IPS-18c (cell line): ENCODE measurements around the gene OLFM1.

ENCODE experiments used
- H3K4me3 ChIP-seq: 2 replicates; pipeline ENCODE4 v1.7.0; 2013; ENCODE audit warnings: low read depth, mild to moderate bottlenecking, low read length, moderate library complexity; ENCODE audit not compliant: insufficient read depth
- H3K9me3 ChIP-seq: one replicate; pipeline ENCODE4 v1.6.1; 2013; ENCODE audit warnings: mild to moderate bottlenecking, low read length, moderate library complexity; ENCODE audit not compliant: control insufficient read depth, insufficient read depth

The OLFM1 gene

DNA sequence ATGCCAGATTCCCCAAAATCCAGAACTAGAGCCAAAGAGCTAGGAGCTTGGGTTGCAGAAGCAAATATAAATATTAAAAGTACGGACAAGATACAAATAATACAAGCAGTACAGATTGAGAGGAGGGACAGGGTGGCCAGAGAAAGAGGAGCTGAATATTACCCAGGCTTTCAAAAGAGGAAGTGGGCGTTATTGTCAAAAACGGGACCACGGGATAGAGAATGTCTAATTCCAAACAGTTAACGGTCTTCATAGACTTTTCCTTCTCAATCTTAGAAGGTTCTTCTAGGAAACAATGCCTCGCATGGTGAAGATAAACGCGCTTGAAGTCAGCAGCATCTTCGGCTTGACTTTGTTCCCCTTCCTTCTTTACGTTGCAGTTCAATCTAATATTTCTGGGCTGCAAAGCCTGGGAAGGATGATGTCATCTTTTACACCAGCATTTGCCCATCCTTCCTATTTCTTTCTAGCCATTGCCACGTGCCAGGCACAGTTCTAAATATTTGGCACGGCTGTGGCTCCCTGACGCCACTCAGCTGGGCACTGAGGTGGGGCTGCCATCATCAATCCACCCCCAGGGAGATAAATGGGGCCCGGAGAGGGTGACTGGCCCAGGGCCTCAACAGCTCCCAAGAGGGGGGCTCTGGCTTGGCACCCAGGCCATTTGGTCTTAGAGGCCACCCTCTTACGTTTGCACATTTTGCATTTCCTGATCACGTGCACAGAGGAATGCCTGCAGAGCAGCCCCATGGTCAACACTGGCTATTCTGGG, 16.3 kb upstream of the OLFM1 start:
- no peak overlapping the region for H3K4me3 ChIP-seq
- H3K9me3 ChIP-seq: peaks cover 6% of the 10 kb centered on the region

DNA sequence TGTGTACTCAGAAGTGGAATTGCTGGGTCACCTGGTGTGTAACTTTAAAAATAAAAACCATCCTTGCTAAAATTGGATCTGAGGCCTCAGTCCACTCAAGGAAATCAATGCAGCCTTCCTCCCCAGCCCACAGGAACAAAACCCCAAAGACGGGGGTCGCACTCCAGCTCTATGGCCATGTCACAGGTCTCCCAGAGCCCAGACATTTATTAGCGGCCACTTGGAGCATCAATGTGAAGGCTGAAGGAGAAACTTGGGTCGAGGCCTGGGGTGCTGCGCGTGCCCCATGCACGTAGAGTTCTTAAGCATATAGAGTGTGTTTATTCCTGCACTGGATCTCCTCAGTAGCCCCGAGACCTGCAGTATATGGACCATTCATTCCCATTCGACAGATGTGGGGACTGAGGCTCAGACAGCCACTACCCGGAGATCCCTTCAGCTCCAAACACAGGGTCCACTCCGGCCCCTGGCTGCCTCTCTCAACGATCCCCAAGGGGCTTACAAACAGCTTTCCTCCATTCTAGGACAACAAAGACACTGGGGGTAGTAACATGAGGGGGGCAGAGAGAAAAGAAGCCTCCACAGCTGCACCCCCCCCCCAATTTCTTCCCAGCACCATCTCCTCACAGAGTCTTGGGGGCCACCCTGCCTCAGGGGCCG, 14.3 kb upstream of the OLFM1 start:
- Histone ChIP-seq H3K4me3 (no peak overlapping the region), H3K9me3 (peaks cover 3% of the 10 kb centered on the region)

DNA sequence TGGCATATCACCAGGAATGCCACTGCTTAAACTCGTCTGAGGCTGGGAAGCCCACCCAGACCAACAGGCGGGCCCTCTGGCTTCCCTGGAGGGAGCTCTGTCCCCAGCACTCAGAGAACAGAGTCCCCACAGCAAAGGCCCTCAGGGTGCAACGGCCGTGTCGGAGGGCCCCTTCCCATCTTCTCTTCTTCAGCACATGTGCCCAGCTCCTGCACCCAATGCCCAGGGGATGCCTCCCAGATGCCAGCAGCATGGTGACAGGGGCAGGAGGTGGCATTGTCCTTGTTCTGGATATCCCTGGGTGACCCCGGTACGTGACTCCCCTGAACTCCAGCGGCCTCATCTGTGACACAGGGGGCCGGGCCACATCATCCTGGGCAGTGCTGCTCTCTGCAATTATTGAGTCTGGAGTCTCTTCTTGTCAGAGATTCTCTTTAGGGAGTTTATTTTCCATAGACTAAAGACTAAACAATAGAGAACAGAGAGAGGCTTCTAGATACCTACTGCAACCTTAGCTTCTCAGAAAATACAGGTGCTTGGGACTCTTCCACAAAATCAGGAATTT, 13.6 kb upstream of the OLFM1 start:
- no peak overlapping the region for H3K4me3 ChIP-seq
- peaks cover 3% of the 10 kb centered on the region for H3K9me3 ChIP-seq

DNA sequence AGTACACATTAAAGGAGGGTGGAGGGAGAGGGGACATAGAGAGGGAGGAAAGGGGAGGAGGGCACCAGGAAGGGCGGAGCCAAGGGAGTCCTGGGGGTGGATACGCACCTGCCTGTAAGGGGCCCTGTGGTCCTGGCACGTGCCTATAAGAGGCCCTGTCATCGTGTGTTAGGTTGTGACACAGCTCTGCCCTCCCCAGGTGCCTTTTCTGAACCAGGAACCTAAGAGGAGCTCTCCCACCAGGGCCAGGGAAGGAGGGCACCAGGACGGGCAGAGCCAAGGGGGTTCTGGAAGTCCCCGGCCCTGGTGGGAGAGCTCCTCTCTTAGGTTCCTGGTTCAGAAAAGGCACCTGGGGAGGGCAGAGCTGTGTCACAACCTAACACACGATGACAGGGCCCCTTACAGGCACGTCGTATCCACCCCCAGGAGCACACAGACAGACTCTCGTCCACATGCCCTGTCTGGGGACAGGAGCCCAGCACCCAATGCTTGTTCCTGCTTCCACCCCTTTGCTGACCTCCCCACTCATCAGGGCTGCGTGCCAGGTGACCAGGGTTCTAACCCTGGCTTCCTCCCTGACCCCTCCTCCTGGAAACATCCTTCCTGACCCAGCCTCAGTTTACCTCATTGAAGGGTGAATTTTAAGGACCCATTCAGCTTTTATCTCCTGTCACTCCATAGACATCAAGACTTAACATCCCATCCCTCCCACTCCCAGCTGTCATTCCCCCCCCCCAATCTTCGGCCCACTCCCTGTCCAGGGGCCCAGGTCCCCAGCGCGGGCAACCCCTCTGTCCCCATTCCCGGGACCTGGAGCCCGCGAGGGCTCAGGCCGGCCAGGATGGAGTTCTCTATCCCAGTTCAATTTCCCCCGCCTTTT, 12.9 kb upstream of the OLFM1 start:
- Histone ChIP-seq H3K9me3 (peaks cover 3% of the 10 kb centered on the region), H3K4me3 (peak overlapping the region; percentile 58)

DNA sequence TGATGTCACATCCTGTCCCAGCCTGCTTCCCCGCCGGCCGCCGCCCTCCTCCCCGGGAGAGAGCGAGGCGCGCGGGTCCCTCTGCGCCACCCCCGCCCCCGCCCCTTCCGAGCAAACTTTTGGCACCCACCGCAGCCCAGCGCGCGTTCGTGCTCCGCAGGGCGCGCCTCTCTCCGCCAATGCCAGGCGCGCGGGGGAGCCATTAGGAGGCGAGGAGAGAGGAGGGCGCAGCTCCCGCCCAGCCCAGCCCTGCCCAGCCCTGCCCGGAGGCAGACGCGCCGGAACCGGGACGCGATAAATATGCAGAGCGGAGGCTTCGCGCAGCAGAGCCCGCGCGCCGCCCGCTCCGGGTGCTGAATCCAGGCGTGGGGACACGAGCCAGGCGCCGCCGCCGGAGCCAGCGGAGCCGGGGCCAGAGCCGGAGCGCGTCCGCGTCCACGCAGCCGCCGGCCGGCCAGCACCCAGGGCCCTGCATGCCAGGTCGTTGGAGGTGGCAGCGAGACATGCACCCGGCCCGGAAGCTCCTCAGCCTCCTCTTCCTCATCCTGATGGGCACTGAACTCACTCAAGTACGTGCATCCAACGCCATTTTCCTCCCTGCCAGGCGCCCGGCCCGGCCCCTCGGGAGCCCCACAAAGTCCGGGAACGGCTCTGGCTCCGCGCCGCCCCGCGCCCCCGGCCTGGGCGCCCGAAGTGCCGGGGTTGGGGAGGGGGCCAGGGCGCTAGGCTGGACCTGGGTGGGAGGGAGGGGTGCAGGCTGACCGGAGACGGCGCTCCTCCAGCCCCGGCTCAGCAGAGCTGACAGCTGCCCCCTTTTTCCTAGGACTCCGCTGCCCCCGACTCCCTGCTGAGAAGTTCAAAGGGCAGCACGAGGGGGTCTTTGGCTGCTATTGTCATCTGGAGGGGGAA, 12.0 kb upstream of the OLFM1 start:
- Histone ChIP-seq H3K4me3 (peak overlapping the region; percentile 58), H3K9me3 (peaks cover 3% of the 10 kb centered on the region)

DNA sequence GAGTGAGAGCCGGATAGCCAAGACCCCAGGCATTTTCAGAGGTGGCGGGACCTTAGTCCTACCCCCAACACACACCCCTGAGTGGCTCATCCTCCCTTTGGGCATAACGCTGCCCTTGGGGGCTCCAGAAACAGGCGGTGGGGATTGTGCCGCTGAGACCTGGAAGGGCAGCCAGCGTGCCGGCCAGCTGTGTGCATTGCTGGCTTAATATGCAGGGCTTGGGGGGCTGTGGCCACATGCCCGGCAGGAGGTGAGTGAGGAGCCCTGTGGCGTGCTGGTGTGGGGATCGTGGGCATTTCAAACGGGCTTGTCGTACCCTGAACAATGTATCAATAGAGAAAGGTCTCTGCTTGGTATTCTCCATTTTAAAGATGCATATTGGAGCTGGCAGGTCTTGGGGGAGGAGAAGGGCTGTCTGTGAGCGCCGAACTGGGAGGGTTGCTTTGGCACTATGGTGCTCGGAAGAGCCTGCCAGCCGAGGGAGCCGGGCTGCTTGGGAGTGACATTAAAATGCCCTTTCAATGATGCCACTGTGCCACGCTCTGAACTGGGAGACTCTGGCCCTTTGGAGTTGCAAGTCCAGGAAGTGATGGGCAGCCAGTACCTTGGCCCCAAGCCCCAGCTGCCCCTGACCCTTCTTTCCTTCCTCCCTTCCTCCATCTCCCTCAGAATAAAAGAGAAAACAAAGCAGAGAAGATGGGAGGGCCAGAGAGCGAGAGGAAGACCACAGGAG, 11.2 kb upstream of the OLFM1 start:
- H3K4me3 ChIP-seq: peak overlapping the region; percentile 58
- H3K9me3 ChIP-seq: peaks cover 3% of the 10 kb centered on the region

DNA sequence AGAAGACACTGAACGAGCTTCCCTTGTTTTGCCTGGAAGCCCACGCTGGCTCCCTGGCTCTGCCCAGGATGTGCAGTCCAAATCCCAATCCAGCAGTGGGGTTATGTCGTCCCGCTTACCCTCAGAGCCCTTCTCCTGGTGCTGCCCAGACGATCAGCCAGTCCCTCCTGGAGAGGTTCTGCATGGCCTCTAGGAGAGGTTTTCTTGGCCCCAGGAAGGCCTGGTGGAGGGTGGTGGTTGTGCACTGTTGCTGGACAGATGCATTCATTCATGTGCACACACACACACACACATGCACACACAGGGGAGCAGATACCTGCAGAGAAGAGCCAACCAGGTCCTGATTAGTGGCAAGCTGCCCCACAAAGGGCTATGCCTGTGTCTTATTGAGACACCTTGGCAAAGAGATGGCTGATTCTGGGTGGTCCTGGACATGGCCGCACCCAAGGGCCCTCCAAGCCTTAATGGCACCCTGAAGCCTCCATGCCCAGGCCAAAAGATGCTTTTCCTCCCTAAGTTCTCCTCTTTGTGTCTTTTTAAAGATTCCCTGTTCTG, 10.5 kb upstream of the OLFM1 start:
- Histone ChIP-seq H3K4me3 (no peak overlapping the region), H3K9me3 (peaks cover 3% of the 10 kb centered on the region)

DNA sequence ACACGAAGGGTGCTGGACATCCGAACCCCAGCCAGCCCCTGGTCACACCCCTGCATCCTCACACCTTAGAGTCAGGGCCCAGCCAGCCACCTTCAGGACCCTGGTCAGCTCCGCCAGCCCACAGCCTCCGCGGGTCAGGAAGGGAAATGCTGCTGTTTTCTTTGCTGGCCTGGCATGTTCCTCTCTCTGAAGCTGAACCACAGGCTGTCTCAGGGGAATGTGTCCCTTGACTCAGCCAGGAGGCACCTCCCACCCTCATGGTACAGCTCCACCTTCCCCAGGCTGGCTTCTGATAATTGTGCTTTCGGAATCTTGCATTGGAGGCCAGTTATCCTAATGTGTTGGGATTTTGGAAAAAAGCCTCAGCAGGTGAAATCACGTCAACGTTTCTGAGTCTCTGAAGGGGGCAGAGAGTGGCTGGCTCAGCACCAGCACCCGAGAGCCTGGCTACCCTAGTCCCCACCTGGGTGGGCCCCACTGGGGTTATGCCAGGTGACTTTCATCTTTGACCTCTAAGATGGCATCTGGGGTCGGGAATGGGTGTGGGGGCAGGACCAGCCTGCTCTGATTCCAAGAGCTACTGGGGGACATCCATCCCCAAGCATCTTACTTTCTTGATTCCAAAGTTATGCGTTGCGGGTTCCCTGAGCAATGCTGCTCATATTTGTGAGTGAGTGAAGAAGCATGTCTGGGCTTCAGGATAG, 9.8 kb upstream of the OLFM1 start:
- Histone ChIP-seq H3K9me3 (peaks cover 3% of the 10 kb centered on the region), H3K4me3 (no peak overlapping the region)

DNA sequence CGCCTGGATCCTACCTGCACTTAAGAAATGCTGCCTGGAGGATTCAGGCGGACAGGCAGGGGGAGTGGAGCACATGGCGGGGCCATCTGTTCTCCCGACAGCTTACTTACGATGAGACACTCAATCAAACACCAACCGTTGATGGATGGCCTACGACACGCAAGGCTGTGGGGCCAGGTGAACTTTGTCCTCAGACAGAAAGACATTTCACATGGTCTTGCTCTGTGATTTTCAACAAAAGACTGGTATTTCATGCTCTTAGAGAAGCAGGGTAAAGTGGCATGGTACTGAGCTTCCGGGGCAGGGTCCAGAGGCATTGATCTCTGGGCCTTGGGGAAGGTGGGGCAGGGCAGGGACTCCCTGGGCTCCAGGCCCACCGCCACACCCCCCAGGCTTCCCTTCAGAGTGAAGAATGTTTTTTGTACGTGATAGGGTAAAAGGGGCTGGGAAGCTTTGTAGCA, 9.1 kb upstream of the OLFM1 start:
- Histone ChIP-seq H3K9me3 (no peaks in the 10 kb centered on the region), H3K4me3 (no peak overlapping the region)

DNA sequence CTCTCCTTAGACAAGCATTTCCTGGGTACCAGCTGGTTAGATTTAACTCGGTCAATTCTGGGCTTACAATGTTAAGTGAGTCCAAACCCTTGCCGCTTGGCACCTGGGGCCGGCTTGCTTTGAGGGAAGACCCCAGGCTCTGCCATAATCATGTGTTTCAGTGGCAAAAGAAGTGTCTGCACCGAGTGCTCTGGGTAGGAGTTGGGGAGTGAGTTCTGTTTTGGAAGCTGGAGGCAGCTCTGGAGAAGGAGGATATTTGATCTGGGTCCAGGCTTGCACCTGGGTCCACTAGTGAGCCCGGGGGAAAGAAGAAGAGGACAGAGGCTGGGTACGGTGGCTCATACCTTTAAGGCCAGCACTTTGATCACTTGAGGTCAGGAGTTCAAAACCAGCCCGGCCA, 8.4 kb upstream of the OLFM1 start:
- Histone ChIP-seq H3K9me3 (no peaks in the 10 kb centered on the region), H3K4me3 (no peak overlapping the region)

DNA sequence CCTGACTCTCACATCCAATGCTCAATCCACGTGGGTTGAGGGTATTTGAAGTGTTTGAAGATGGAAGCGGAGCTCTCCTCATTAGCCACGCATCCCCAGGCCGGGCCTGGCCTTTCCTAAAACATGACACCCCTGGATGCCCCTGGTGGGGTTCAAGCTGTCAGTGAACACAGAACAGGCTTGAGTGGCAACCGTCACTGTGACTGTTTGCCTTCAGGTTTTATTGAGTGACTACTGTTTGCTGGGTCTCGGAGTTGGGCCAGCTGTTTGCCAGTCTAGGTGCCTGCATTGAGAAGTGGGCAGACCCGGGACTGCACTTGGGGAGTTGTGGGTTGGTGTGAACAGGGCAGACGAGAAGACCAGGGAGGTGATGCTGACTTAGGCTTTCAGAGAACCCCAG, 7.8 kb upstream of the OLFM1 start:
- H3K4me3 ChIP-seq: no peak overlapping the region
- H3K9me3 ChIP-seq: no peaks in the 10 kb centered on the region

DNA sequence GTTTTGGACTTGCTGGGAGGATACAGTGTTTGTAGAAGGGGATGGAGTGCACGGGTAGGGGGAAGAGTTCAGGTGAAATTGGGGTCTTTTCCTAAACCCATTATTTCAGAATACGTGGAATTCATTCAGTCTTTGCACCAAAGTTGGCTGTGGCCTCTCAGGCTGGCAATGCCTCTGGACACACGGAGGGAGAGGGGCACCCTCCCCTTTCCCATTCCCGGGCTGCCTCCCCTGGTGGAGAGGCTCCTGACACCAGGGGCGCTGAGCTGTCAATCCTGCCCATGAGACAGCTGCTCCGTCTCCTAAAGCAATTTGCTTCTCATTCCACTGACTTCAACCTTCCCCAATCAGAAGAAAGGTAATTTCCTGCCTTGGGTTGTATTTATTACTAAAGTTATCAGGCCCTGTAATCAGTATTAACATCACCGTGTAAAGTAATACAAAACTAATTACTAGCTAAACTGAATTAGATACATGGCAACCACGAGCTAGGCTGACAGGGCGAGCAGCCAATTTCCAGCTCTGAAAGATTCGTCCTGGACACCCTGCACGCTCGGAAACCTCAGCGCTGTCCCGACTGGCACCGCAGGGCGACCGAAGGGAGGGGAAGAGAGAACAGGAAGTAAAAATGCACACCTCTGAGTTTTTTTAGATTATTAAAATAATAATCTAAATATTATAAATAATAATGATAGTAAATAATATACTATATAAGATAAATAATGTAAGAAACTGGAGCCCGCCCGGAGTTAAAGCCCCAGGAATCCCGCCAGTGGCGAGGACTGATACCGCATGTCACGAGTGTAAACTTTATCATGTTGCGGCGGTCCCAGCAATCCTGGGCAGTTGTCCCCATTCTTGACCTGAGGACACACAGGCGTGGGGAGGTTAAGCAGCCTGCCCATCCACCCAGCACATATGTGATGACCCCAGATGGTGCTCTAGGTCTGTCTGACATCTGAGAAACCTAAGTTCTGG, 6.9 kb upstream of the OLFM1 start:
- Histone ChIP-seq H3K4me3 (no peak overlapping the region), H3K9me3 (no peaks in the 10 kb centered on the region)

DNA sequence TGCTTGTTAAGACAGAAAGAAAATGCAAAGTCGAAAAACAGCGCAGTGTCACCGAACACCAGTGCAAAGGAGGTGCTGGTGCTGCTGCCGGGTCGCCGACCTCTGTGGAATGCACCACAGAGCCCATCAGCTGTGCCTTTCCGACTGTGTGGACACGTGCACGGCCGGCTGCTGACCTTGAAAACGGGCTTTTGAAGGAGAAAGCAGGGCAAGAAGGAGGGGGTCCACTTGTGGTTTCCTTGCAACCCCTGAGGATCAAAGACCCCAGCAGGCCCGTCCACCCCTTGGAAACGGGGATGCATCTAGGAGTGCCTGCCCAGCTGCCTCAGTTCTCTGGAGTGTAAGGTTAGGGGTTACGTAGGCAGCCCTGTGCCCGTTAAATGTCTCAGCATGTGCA, 6.2 kb upstream of the OLFM1 start:
- H3K9me3 ChIP-seq: no peaks in the 10 kb centered on the region
- no peak overlapping the region for H3K4me3 ChIP-seq

DNA sequence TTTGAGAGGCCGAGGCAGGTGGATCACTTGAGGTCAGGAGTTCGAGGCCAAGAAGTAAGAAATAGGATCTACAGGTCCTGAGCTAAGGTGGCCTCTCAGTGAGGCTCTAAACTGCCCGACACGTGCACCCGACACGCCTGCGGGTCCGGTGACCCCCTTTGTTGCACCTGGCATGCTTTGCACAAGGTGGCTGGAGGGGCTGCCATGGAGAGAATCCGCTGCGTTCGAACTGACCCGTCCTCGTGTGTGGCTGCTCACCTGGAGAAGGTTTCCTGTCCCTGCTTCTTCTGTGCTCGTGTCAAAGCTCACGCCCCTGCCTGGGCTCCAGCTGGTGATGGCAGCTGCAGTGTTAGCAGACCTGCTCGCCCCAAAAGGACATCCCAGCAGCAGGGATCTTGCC, 5.7 kb upstream of the OLFM1 start:
- H3K9me3 ChIP-seq: no peaks in the 10 kb centered on the region
- H3K4me3 ChIP-seq: no peak overlapping the region
